Measurements from ENCODE around the gene DNAJA3. TPM values are rescaled to one million over a fixed set of nuclear protein-coding genes. Genes with fewer than 3 reads are reported as not detected.

DNAJA3 gene
- total and polyA plus RNA-seq, 2 donors (not counting 3 experiments of a cell fraction or from before 2014, with no cell fraction given) = 33.4 to 45.4 TPM

GRCh38 chr16:4486126-4486893 is 60.6 kb downstream of the DNAJA3 start:
- Histone ChIP-seq H3K9me3 (replicated peaks; ENCODE audit: control insufficient read depth, insufficient read depth, low read length) (no peaks in the 10 kb centered on the region), H3K27ac (ENCODE audit: insufficient read depth, low read depth, low read length) (no peak overlapping the region), H3K79me2 (ENCODE audit: control insufficient read depth, insufficient read depth, low read length) (peaks cover 30% of the 10 kb centered on the region), H3K4me1 (ENCODE audit: control insufficient read depth, extremely low read depth, insufficient read depth, low read length) (peaks cover 15% of the 10 kb centered on the region), H3K9ac (replicated peaks; ENCODE audit: extremely low read depth, insufficient read depth, low read length) (no peak overlapping the region), H3K9me1 (replicated peaks; ENCODE audit: control insufficient read depth, extremely low read depth, insufficient read depth, low read length) (no peaks in the 10 kb centered on the region), H4K20me1 (replicated peaks; ENCODE audit: control insufficient read depth, extremely low read depth, insufficient read depth, low read length) (peaks cover under 1% of the 10 kb centered on the region), H2AFZ (ENCODE audit: low read depth, low read length) (no peak overlapping the region), H3K4me3 (replicated peaks in 1 of 3; ENCODE audit: insufficient read depth in 1 of 3, low read depth in 1 of 3, low read length in 3 of 3) (no peak overlapping the region), H3K4me2 (ENCODE audit: insufficient read depth, low read length) (no peak overlapping the region), H3K27me3 (ENCODE audit: control insufficient read depth in 2 of 2, insufficient read depth in 2 of 2, low read length in 2 of 2) (no peaks in the 10 kb centered on the region), H3K36me3 (ENCODE audit: control insufficient read depth in 2 of 2, extremely low read depth in 1 of 2, insufficient read depth in 2 of 2, low read length in 2 of 2) (peaks cover 3 to 7% of the 10 kb centered on the region in 2 experiments)
- TF ChIP-seq MAX (IDR thresholded peaks at IDR 0.05; ENCODE audit: insufficient read depth, insufficient read length) (no peak), EZH2 (IDR thresholded peaks at IDR 0.05; ENCODE audit: borderline replicate concordance, low read depth, low read length, severe bottlenecking) (no peak), FOS (IDR thresholded peaks at IDR 0.05; ENCODE audit: borderline replicate concordance, insufficient read depth, low read length) (no peak), GATA2 (IDR thresholded peaks at IDR 0.05; ENCODE audit: insufficient read depth, insufficient read length, low read depth, low read length) (no peak), POLR2AphosphoS5 (IDR thresholded peaks at IDR 0.05; ENCODE audit: insufficient read depth, low read depth, low read length) (no peak), JUN (IDR thresholded peaks at IDR 0.05; ENCODE audit: borderline replicate concordance, insufficient read depth, insufficient read length, low read depth) (no peak), MYC (IDR thresholded peaks at IDR 0.05; ENCODE audit: low read depth, low read length) (no peak), POLR2A (IDR thresholded peaks at IDR 0.05; ENCODE audit: low read depth, low read length) (no peak)
- TF ChIP-seq, protein P1, sequence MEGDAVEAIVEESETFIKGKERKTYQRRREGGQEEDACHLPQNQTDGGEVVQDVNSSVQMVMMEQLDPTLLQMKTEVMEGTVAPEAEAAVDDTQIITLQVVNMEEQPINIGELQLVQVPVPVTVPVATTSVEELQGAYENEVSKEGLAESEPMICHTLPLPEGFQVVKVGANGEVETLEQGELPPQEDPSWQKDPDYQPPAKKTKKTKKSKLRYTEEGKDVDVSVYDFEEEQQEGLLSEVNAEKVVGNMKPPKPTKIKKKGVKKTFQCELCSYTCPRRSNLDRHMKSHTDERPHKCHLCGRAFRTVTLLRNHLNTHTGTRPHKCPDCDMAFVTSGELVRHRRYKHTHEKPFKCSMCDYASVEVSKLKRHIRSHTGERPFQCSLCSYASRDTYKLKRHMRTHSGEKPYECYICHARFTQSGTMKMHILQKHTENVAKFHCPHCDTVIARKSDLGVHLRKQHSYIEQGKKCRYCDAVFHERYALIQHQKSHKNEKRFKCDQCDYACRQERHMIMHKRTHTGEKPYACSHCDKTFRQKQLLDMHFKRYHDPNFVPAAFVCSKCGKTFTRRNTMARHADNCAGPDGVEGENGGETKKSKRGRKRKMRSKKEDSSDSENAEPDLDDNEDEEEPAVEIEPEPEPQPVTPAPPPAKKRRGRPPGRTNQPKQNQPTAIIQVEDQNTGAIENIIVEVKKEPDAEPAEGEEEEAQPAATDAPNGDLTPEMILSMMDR (IDR thresholded peaks at IDR 0.05; ENCODE audit: extremely low read depth in 1 of 2, insufficient read depth in 1 of 2, low read depth in 1 of 2, low read length in 2 of 2) = no peak
- DNase-seq (ENCODE audit: low read depth, low spot score) = no peak
- intact Hi-C loops (cut with micrococcal nuclease) (no loop called here), dilution Hi-C loops (cut with MboI; ENCODE audit: extremely low pct_ligation_motif_present, low sequenced_read_pairs) (no loop called here)
- BruUV-seq (replicated peaks) = no TSS peak
- ChIA-PET POLR2A (no interaction called here), CTCF (interaction anchor here (1.3 to 2.7 kb wide), 5 partner anchors 9 to 99 kb away, joined by 3 to 31 read pairs (median 5); partner anchors contain the start of gene HMOX2)
- no peak for FAIRE-seq

Data from endothelial cell of umbilical vein (primary cell).